HepG2 (cell line): ENCODE data around the gene SRP9. TPM values are rescaled to one million over a fixed set of nuclear protein-coding genes. Genes with fewer than 3 reads are reported as not detected.

Experiments used
- ATAC-seq: fragments of 200-7000 bp; cut with Tn5 transposase; 3 replicates; pipeline ENCODE4 v1.9.1; 2020; ENCODE audit warnings: mild to moderate bottlenecking, moderate library complexity
- BruUV-seq: library from RNA; stranded (reverse); fragments of 400-500 nt; replicated peaks from 2 replicates; lab custom pipeline; 2021; lab: Mats Ljungman, UMichigan
- CTCF ChIA-PET: fragments of 300-600 bp; formaldehyde crosslinking; extraction: SDS; loops from one replicate; lab custom pipeline; 2021; ENCODE audit warnings: low total read pairs, inconsistent platforms, low intra/inter-chr PET ratio; lab: Yijun Ruan, JAX
- POLR2A ChIA-PET: fragments of 350-600 bp; sonication (Branson Sonifier 250); formaldehyde crosslinking; loops from one replicate; lab custom pipeline; 2020; ENCODE audit warnings: antibody characterized with exemption, inconsistent platforms; lab: Yijun Ruan, JAX
- DNase-seq: peaks from one replicate; pipeline ENCODE4 v3.0.0-alpha.2; 2015; ENCODE audit warnings: low spot score
- FAIRE-seq: peaks from 3 replicates; lab custom pipeline; 2011; peaks lifted over from hg19 to GRCh38; lab: Jason Lieb, UNC
- H2AFZ ChIP-seq: one replicate; pipeline ENCODE4 v1.6.1; 2011; ENCODE audit warnings: low read length, inconsistent platforms
- H3K27ac ChIP-seq: fragments of 300-600 bp; 3 replicates; pipeline ENCODE4 v1.8.0; 2011; ENCODE audit warnings: mixed run types, mild to moderate bottlenecking, mixed read lengths, low read length, inconsistent platforms; ENCODE audit not compliant: insufficient read depth; ENCODE audit errors: extremely low read length
- H3K27me3 ChIP-seq, 2 experiments: fragments of 200-600 bp in 1 of 2; 2 replicates in 1 of 2; 3 replicates in 1 of 2; pipeline versions ENCODE4 v1.6.0 to v1.8.0; 2011; ENCODE audit warnings: low read length in 2 of 2, mild to moderate bottlenecking in 2 of 2, moderate library complexity in 2 of 2, inconsistent platforms in 1 of 2; ENCODE audit not compliant: insufficient read depth in 2 of 2, control insufficient read depth in 1 of 2
- H3K36me3 ChIP-seq, 2 experiments: fragments of 200-600 bp in 1 of 2; replicated peaks in 1 of 2; 2 replicates in 1 of 2; 3 replicates in 1 of 2; pipeline versions ENCODE4 v1.5.1 to v1.8.0; 2011; ENCODE audit warnings: low read length in 2 of 2, inconsistent platforms in 1 of 2; ENCODE audit not compliant: insufficient read depth in 2 of 2, control insufficient read depth in 1 of 2
- H3K4me1 ChIP-seq: 2 replicates; pipeline ENCODE4 v1.5.1; 2012; ENCODE audit warnings: low read length, inconsistent platforms; ENCODE audit not compliant: insufficient read depth
- H3K4me2 ChIP-seq: 2 replicates; pipeline ENCODE4 v1.6.0; 2011; ENCODE audit warnings: low read depth, low read length, inconsistent platforms
- H3K4me3 ChIP-seq, 3 experiments: fragments of 200-600 bp in 1 of 3; sonication (generic), shearing (Covaris generic) in 1 of 3; replicated peaks in 1 of 3; 2 replicates each; pipeline ENCODE4 v1.5.1; 2011 to 2016; ENCODE audit warnings: low read length in 3 of 3, inconsistent platforms in 2 of 3, low read depth in 2 of 3, mild to moderate bottlenecking in 2 of 3, control low read depth in 1 of 3, mixed read lengths in 1 of 3; ENCODE audit not compliant: insufficient read depth in 1 of 3
- H3K79me2 ChIP-seq: one replicate; pipeline ENCODE4 v1.6.1; 2011; ENCODE audit warnings: low read length, inconsistent platforms; ENCODE audit not compliant: insufficient read depth
- H3K9ac ChIP-seq: 2 replicates; pipeline ENCODE4 v1.6.0; 2011; ENCODE audit warnings: mild to moderate bottlenecking, low read depth, low read length, inconsistent platforms; ENCODE audit not compliant: insufficient read depth
- H3K9me3 ChIP-seq: 2 replicates; pipeline ENCODE4 v1.5.1; 2012; ENCODE audit warnings: mild to moderate bottlenecking, low read length
- H4K20me1 ChIP-seq: 2 replicates; pipeline ENCODE4 v1.6.0; 2011; ENCODE audit warnings: inconsistent platforms, mild to moderate bottlenecking, low read length, moderate library complexity; ENCODE audit not compliant: insufficient read depth
- GABPB1 ChIP-seq: IDR thresholded peaks from 2 replicates; pipeline ENCODE4 v1.6.1; 2016; ENCODE audit warnings: mild to moderate bottlenecking, missing genetic modification reagents, moderate library complexity, missing compliant biosample characterization
- MAFG ChIP-seq: sonication (generic); formaldehyde crosslinking; IDR thresholded peaks from 2 replicates; pipeline ENCODE4 v1.5.1; 2020; ENCODE audit warnings: mild to moderate bottlenecking, missing genetic modification reagents
- RBAK ChIP-seq: sonication (generic); formaldehyde crosslinking; IDR thresholded peaks from 2 replicates; pipeline ENCODE4 v1.5.1; 2020; ENCODE audit warnings: mild to moderate bottlenecking, missing genetic modification reagents
- SNAPC4 ChIP-seq: sonication (generic); formaldehyde crosslinking; IDR thresholded peaks from 2 replicates; pipeline ENCODE4 v1.4.0; 2020; ENCODE audit warnings: mild to moderate bottlenecking, missing genetic modification reagents
- ZNF326 ChIP-seq: sonication (generic); formaldehyde crosslinking; IDR thresholded peaks from 2 replicates; pipeline ENCODE4 v1.4.0; 2020; ENCODE audit warnings: missing genetic modification reagents, borderline replicate concordance
- WGBS: methylation state at CpG from one replicate; pipeline ENCODE4 v1.1.6; 2017; ENCODE audit warnings: low lambda C conversion rate; 5-methylcytosine and 5-hydroxymethylcytosine counted together
- in situ Hi-C: cut with HindIII; loops from 2 replicates; pipeline ENCODE4 v1.10.0; 2017; ENCODE audit warnings: low pct_unique_long_range_greater_than_20kb; ENCODE audit not compliant: extremely low pct_ligation_motif_present
- intact Hi-C: fragments of 100-400 bp; cut with micrococcal nuclease; formaldehyde crosslinking; loops from one replicate; pipeline ENCODE4 v1.10.0; 2022; ENCODE audit not compliant: unreplicated experiment
- polyA plus RNA-seq, 8 experiments: library from polyadenylated mRNA; depleted of rRNA in 3 of 8; stranded (reverse) in 7 of 8; unstranded in 1 of 8; fragments of >200 nt; fragmentation: Illumina TruSeq in 4 of 8; extraction: Trizol in 4 of 8; gene quantifications; 2 replicates each; pipeline versions ENCODE4 v1.2.1 to v1.2.3, GENCODE V29; 2011 to 2016; ENCODE audit warnings: low read depth in 4 of 8, missing spikeins in 1 of 8, mixed read lengths in 1 of 8; ENCODE audit not compliant: insufficient read depth in 1 of 8
- total RNA-seq, 5 experiments: library from RNA; depleted of rRNA; stranded (reverse); fragments of >200 nt; fragmentation: Illumina TruSeq; extraction: Trizol; gene quantifications; 2 replicates each; pipeline ENCODE4 v1.2.3, GENCODE V29; 2016; ENCODE audit warnings: low read depth in 1 of 5

Gene SRP9
- total and polyA plus RNA-seq, 2 of the 13 experiments (the other 11 are each of a cell fraction or from before 2014, with no cell fraction given) = 251 to 307 TPM

GRCh38 chr1:225752245-225752644, 25.4 kb upstream of the SRP9 start:
- no peak for FAIRE-seq
- no peak overlapping the region for H3K27ac ChIP-seq
- no TSS peak for BruUV-seq

More at GRCh38 chr1:225752245-225752644, 25.4 kb upstream of the SRP9 start:
- DNase-seq (no peak), ATAC-seq (no peak)
- Histone ChIP-seq H3K79me2 (no peaks in the 10 kb centered on the region), H3K4me1 (peaks cover 89% of the 10 kb centered on the region), H3K9me3 (no peaks in the 10 kb centered on the region), H3K9ac (no peak overlapping the region), H3K4me2 (no peak overlapping the region), H3K4me3 (no peak overlapping the region), H3K27me3 (no peaks in the 10 kb centered on the region), H3K36me3 (no peaks in the 10 kb centered on the region), H2AFZ (no peak overlapping the region), H4K20me1 (no peaks in the 10 kb centered on the region)
- TF ChIP-seq SNAPC4 (CRISPR knock-in tag) (no peak), RBAK (CRISPR knock-in tag) (no peak), GABPB1 (CRISPR knock-in tag) (no peak), MAFG (CRISPR knock-in tag) (no peak), ZNF326 (CRISPR knock-in tag) (no peak)
- CTCF ChIA-PET = no interaction called here
- 88% methylated on average over 1 of the region's 1 CpG for WGBS
- intact Hi-C loops (no loop called here), in situ Hi-C loops (no loop called here)
- POLR2A ChIA-PET = interaction anchor here (1.0 kb wide), 1 partner anchor 25 kb away, joined by 3 read pairs; the partner anchor contains the start of gene SRP9
